CD4-positive, alpha-beta T cell (primary cell): ENCODE measurements around the gene MASP1. TPM values are rescaled to one million over a fixed set of nuclear protein-coding genes. Genes with fewer than 3 reads are reported as not detected.

Experiments
- ATAC-seq: fragments of 200-7000 bp; cut with Tn5 transposase; one replicate; pipeline ENCODE4 v1.10.0; 2022; ENCODE audit warnings: mild to moderate bottlenecking; ENCODE audit not compliant: poor library complexity
- CTCF ChIA-PET: fragments of 350-600 bp; sonication (Branson Sonifier 250); formaldehyde crosslinking; loops from one replicate; lab custom pipeline; 2021; ENCODE audit warnings: antibody characterized with exemption, inconsistent platforms; lab: Charles Lee
- POLR2A ChIA-PET: fragments of 350-600 bp; sonication (Branson Sonifier 250); formaldehyde crosslinking; loops from one replicate; lab custom pipeline; 2021; ENCODE audit warnings: antibody characterized with exemption, inconsistent platforms; lab: Charles Lee
- DNase-seq, 14 experiments: peaks; one replicate each; pipeline ENCODE4 v3.0.0-alpha.2; 2013 to 2020; ENCODE audit warnings: mixed read lengths in 2 of 14
- H3K27ac ChIP-seq, 2 donors: one replicate each; pipeline versions ENCODE4 v1.5.1 to v1.7.0; 2013; ENCODE audit warnings: low read length in 2 of 2, low read depth in 1 of 2, mild to moderate bottlenecking in 1 of 2
- H3K27me3 ChIP-seq, 2 experiments: 1 replicate in 1 of 2; 2 replicates in 1 of 2; pipeline versions ENCODE4 v1.6.1 to v1.7.0; 2013; ENCODE audit warnings: low read length in 2 of 2, control low read depth in 1 of 2, mild to moderate bottlenecking in 1 of 2, moderate library complexity in 1 of 2; ENCODE audit not compliant: insufficient read depth in 2 of 2, control insufficient read depth in 1 of 2
- H3K36me3 ChIP-seq: one replicate; pipeline ENCODE4 v1.6.1; 2013; ENCODE audit warnings: low read length, control low read depth; ENCODE audit not compliant: insufficient read depth
- H3K4me1 ChIP-seq: one replicate; pipeline ENCODE4 v1.6.1; 2013; ENCODE audit warnings: low read length, control low read depth; ENCODE audit not compliant: insufficient read depth
- H3K4me3 ChIP-seq: one replicate; pipeline ENCODE4 v1.5.1; 2013; ENCODE audit warnings: mild to moderate bottlenecking, low read length, moderate library complexity
- H3K9me3 ChIP-seq, 2 experiments: 1 replicate in 1 of 2; 2 replicates in 1 of 2; pipeline versions ENCODE4 v1.6.1 to v1.7.0; 2013; ENCODE audit warnings: low read length in 2 of 2, mild to moderate bottlenecking in 2 of 2, control low read depth in 1 of 2, moderate library complexity in 1 of 2; ENCODE audit not compliant: control insufficient read depth in 1 of 2, insufficient read depth in 1 of 2
- H3K27ac Mint-ChIP-seq: one replicate; pipeline ENCODE4 v1.8.0; 2020; ENCODE audit warnings: mixed read lengths
- H3K27me3 Mint-ChIP-seq: one replicate; pipeline ENCODE4 v1.8.0; 2021; ENCODE audit warnings: mixed read lengths
- H3K36me3 Mint-ChIP-seq: one replicate; pipeline ENCODE4 v1.8.0; 2021; ENCODE audit warnings: low read depth, mixed read lengths
- H3K4me1 Mint-ChIP-seq: one replicate; pipeline ENCODE4 v1.8.0; 2021; ENCODE audit warnings: low read depth, mixed read lengths
- H3K4me3 Mint-ChIP-seq: one replicate; pipeline ENCODE4 v1.8.0; 2020; ENCODE audit warnings: mild to moderate bottlenecking, mixed read lengths
- H3K9me3 Mint-ChIP-seq: one replicate; pipeline ENCODE4 v1.8.0; 2020; ENCODE audit warnings: mixed read lengths
- CTCF ChIP-seq: fragments of 200-600 bp; IDR thresholded peaks from one replicate; pipeline ENCODE4 v1.8.0; 2022; ENCODE audit warnings: antibody characterized with exemption, mild to moderate bottlenecking
- intact Hi-C, 2 experiments: fragments of 100-400 bp; cut with DNase I in 1 of 2; cut with micrococcal nuclease in 1 of 2; formaldehyde crosslinking; loops; one replicate each; pipeline versions ENCODE4 v1.15.1 to v1.9.0; 2023 to 2025; cut with DNase I, micrococcal nuclease
- total RNA-seq, 174 experiments: library from RNA in 2 of 174; stranded (reverse) in 2 of 174; gene quantifications; one replicate each; pipeline ENCODE4 v1.2.3 and lab custom pipeline; 2021 to 2026

Gene MASP1
- total RNA-seq, 2 experiments from 2014 or later = not detected

GRCh38 chr3:187325632-187326031, 34.1 kb upstream of the MASP1 start:
- TF ChIP-seq CTCF = no peak
- H3K4me3 ChIP-seq = no peak overlapping the region
- intact Hi-C loops = loop anchor here in 1 of 2 experiments (10.0 kb wide), 1 partner anchor 1629 kb away; no protein-coding TSS in a partner anchor
- Mint-ChIP-seq H3K4me3 (no peak overlapping the region), H3K9me3 (no peaks in the 10 kb centered on the region), H3K4me1 (no peaks in the 10 kb centered on the region), H3K36me3 (no peaks in the 10 kb centered on the region), H3K27me3 (peaks cover 13% of the 10 kb centered on the region), H3K27ac (no peak overlapping the region)
- ChIA-PET POLR2A (no interaction called here), CTCF (interaction anchor here (0.6 to 1.3 kb wide), 2 partner anchors 319 to 389 kb away, joined by 3 read pairs; no protein-coding TSS in a partner anchor)
- H3K4me1 ChIP-seq = no peaks in the 10 kb centered on the region
- no peak for DNase-seq
- H3K9me3 ChIP-seq = no peaks in the 10 kb centered on the region
- H3K27me3 ChIP-seq = peaks cover 6 to 16% of the 10 kb centered on the region in 2 experiments
- no peaks in the 10 kb centered on the region for H3K36me3 ChIP-seq
- no peak for ATAC-seq
- no peak overlapping the region for H3K27ac ChIP-seq

GRCh38 chr3:187323091-187323490, 31.6 kb upstream of the MASP1 start:
- DNase-seq (no peak), ATAC-seq (no peak)
- H3K36me3 Mint-ChIP-seq = no peaks in the 10 kb centered on the region
- peaks cover 38% of the 10 kb centered on the region for H3K27me3 Mint-ChIP-seq
- H3K4me1 Mint-ChIP-seq = peaks cover 15% of the 10 kb centered on the region
- no peaks in the 10 kb centered on the region for H3K9me3 ChIP-seq
- H3K27me3 ChIP-seq = peaks cover 13% of the 10 kb centered on the region in 2 experiments
- no peak for TF ChIP-seq CTCF
- H3K27ac Mint-ChIP-seq = no peak overlapping the region
- H3K4me3 ChIP-seq = no peak overlapping the region
- no peaks in the 10 kb centered on the region for H3K36me3 ChIP-seq
- H3K27ac ChIP-seq = no peak overlapping the region
- POLR2A ChIA-PET = no interaction called here
- CTCF ChIA-PET = no interaction called here
- no peaks in the 10 kb centered on the region for H3K9me3 Mint-ChIP-seq
- intact Hi-C loops = loop anchor here in 1 of 2 experiments (10.0 kb wide), 1 partner anchor 1632 kb away; no protein-coding TSS in a partner anchor
- peaks cover 14% of the 10 kb centered on the region for H3K4me1 ChIP-seq
- no peak overlapping the region for H3K4me3 Mint-ChIP-seq

- intact Hi-C loops = loop anchor here in 1 of 2 experiments (10.0 kb wide), 1 partner anchor 1633 kb away; no protein-coding TSS in a partner anchor
- ATAC-seq (no peak), DNase-seq (no peak)
- peaks cover 42% of the 10 kb centered on the region for H3K27me3 Mint-ChIP-seq
- H3K27ac Mint-ChIP-seq = no peak overlapping the region
- peaks cover 15% of the 10 kb centered on the region for H3K4me1 Mint-ChIP-seq
- Histone ChIP-seq H3K36me3 (no peaks in the 10 kb centered on the region), H3K27me3 (peaks cover 13 to 19% of the 10 kb centered on the region in 2 experiments), H3K9me3 (no peaks in the 10 kb centered on the region), H3K27ac (no peak overlapping the region), H3K4me3 (no peak overlapping the region), H3K4me1 (peaks cover 14% of the 10 kb centered on the region)
- no peaks in the 10 kb centered on the region for H3K9me3 Mint-ChIP-seq
- POLR2A ChIA-PET = no interaction called here
- TF ChIP-seq CTCF = no peak
- H3K4me3 Mint-ChIP-seq = no peak overlapping the region
- CTCF ChIA-PET = interaction anchor here (1.2 kb wide), 1 partner anchor 357 kb away, joined by 6 read pairs; no protein-coding TSS in a partner anchor
- H3K36me3 Mint-ChIP-seq = no peaks in the 10 kb centered on the region
Observed at GRCh38 chr3:187322291-187322690, 30.8 kb upstream of the MASP1 start.
